Gastroesophageal sphincter (tissue), 3 donors: ENCODE measurements around the gene UPK2.

ENCODE experiments used
- CTCF ChIP-seq, 4 experiments: fragments of 200-600 bp in 2 of 4; fragments of 450-650 bp in 2 of 4; sonication (generic) in 1 of 4; IDR thresholded peaks; one replicate each; pipeline ENCODE4 v1.5.1; 2017 to 2019; ENCODE audit warnings: antibody characterized with exemption in 4 of 4, mild to moderate bottlenecking in 2 of 4, moderate library complexity in 2 of 4
- POLR2AphosphoS5 ChIP-seq: sonication (generic); formaldehyde crosslinking; IDR thresholded peaks from one replicate; pipeline ENCODE4 v1.6.1; 2017; ENCODE audit warnings: antibody characterized with exemption

- TF ChIP-seq CTCF (IDR thresholded peaks at IDR 0.05) (peak in 1 of 4 experiments; percentile 2), POLR2AphosphoS5 (no peak)
Observed at GRCh38 chr11:118956847-118957469, 860 bp downstream of the UPK2 start.
